ENCODE measurements around the gene PSMD8. TPM values are rescaled to one million over a fixed set of nuclear protein-coding genes. Genes with fewer than 3 reads are reported as not detected.

Gene PSMD8
- total and polyA plus RNA-seq, 2 donors (not counting 3 experiments of a cell fraction or from before 2014, with no cell fraction given) = 203 to 543 TPM

DNA sequence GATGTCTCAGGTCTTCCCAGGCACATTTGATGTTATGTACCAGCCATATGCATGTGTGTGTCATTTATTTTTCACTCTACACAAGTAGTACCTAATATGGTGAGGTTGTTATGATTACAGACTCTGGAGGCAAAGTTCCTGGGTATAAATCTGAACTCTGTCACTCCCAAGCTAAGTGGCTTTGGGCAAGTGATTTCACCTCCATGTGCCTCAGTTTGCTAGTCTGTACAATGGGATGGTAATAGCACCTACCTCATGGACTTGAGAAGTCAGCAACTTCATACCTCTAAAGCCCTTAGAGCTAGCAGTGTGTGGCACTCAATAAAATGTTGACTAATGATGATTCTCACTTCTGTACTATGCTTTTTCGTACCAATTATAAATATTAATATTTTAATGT is 42.6 kb upstream of the PSMD8 start:
- Histone ChIP-seq H3K9ac (replicated peaks; ENCODE audit: extremely low read depth, insufficient read depth, low read length) (no peak overlapping the region), H3K4me2 (ENCODE audit: insufficient read depth, low read length) (no peak overlapping the region), H4K20me1 (replicated peaks; ENCODE audit: control insufficient read depth, extremely low read depth, insufficient read depth, low read length) (no peaks in the 10 kb centered on the region), H3K4me3 (replicated peaks in 1 of 3; ENCODE audit: insufficient read depth in 1 of 3, low read depth in 1 of 3, low read length in 3 of 3) (no peak overlapping the region), H3K27ac (ENCODE audit: insufficient read depth, low read depth, low read length) (no peak overlapping the region), H3K27me3 (ENCODE audit: control insufficient read depth in 2 of 2, insufficient read depth in 2 of 2, low read length in 2 of 2) (no peaks in the 10 kb centered on the region), H3K9me1 (replicated peaks; ENCODE audit: control insufficient read depth, extremely low read depth, insufficient read depth, low read length) (no peaks in the 10 kb centered on the region), H3K36me3 (ENCODE audit: control insufficient read depth in 2 of 2, extremely low read depth in 1 of 2, insufficient read depth in 2 of 2, low read length in 2 of 2) (peaks cover 0 to 12% of the 10 kb centered on the region in 2 experiments), H3K79me2 (ENCODE audit: control insufficient read depth, insufficient read depth, low read length) (no peaks in the 10 kb centered on the region), H3K9me3 (replicated peaks; ENCODE audit: control insufficient read depth, insufficient read depth, low read length) (no peaks in the 10 kb centered on the region), H3K4me1 (ENCODE audit: control insufficient read depth, extremely low read depth, insufficient read depth, low read length) (no peaks in the 10 kb centered on the region), H2AFZ (ENCODE audit: low read depth, low read length) (no peak overlapping the region)
- intact Hi-C loops (cut with micrococcal nuclease) = loop anchor here (10.0 kb wide), 1 partner anchor 187 kb away; no protein-coding TSS in a partner anchor
- DNase-seq (ENCODE audit: low read depth, low spot score) (no peak), FAIRE-seq (no peak)
- CTCF ChIA-PET = interaction anchor here (1.7 to 2.7 kb wide), 2 partner anchors 76 to 98 kb away, joined by 5 to 8 read pairs; no protein-coding TSS in a partner anchor
- POLR2A ChIA-PET = no interaction called here
- BruUV-seq (replicated peaks) = no TSS peak
- dilution Hi-C loops (cut with MboI; ENCODE audit: extremely low pct_ligation_motif_present, low sequenced_read_pairs) = no loop called here
- no peak for TF ChIP-seq MYC (IDR thresholded peaks at IDR 0.05; ENCODE audit: low read depth, low read length)
- no peak for TF ChIP-seq GATA2 (IDR thresholded peaks at IDR 0.05; ENCODE audit: insufficient read depth, insufficient read length, low read depth, low read length)
- TF ChIP-seq POLR2AphosphoS5 (IDR thresholded peaks at IDR 0.05; ENCODE audit: insufficient read depth, low read depth, low read length) = no peak
- TF ChIP-seq, protein P1, sequence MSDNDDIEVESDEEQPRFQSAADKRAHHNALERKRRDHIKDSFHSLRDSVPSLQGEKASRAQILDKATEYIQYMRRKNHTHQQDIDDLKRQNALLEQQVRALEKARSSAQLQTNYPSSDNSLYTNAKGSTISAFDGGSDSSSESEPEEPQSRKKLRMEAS (IDR thresholded peaks at IDR 0.05; ENCODE audit: insufficient read depth, insufficient read length) = no peak
- no peak for TF ChIP-seq JUN (IDR thresholded peaks at IDR 0.05; ENCODE audit: borderline replicate concordance, insufficient read depth, insufficient read length, low read depth)
- no peak for TF ChIP-seq EZH2 (IDR thresholded peaks at IDR 0.05; ENCODE audit: borderline replicate concordance, low read depth, low read length, severe bottlenecking)
- TF ChIP-seq POLR2A (IDR thresholded peaks at IDR 0.05; ENCODE audit: low read depth, low read length) = no peak
- TF ChIP-seq CTCF (IDR thresholded peaks at IDR 0.05; ENCODE audit: extremely low read depth in 1 of 2, insufficient read depth in 1 of 2, low read depth in 1 of 2, low read length in 2 of 2) = no peak
- no peak for TF ChIP-seq FOS (IDR thresholded peaks at IDR 0.05; ENCODE audit: borderline replicate concordance, insufficient read depth, low read length)
